KMS-11 (cell line): Measurements from ENCODE around the gene CREB3L4.

Experiments used
- H2AFZ ChIP-seq: fragments of 200-600 bp; sonication (generic); 2 replicates; pipeline ENCODE4 v1.6.1; 2016; ENCODE audit warnings: antibody characterized with exemption, mixed run types, low read depth
- H3K27ac ChIP-seq: fragments of 200-600 bp; sonication (generic); 2 replicates; pipeline ENCODE4 v1.6.1; 2016; ENCODE audit warnings: mild to moderate bottlenecking, mixed run types
- H3K27me3 ChIP-seq: fragments of 200-600 bp; sonication (generic); 2 replicates; pipeline ENCODE4 v1.6.1; 2017; ENCODE audit warnings: mild to moderate bottlenecking, low read depth, mixed run types, moderate library complexity; ENCODE audit not compliant: insufficient read depth
- H3K36me3 ChIP-seq: fragments of 200-600 bp; sonication (generic); 2 replicates; pipeline ENCODE4 v1.6.1; 2017; ENCODE audit warnings: mild to moderate bottlenecking, mixed run types; ENCODE audit not compliant: insufficient read depth
- H3K4me1 ChIP-seq: fragments of 200-600 bp; sonication (generic); 2 replicates; pipeline ENCODE4 v1.6.1; 2016; ENCODE audit warnings: mild to moderate bottlenecking, low read depth, mixed run types; ENCODE audit not compliant: poor library complexity, severe bottlenecking
- H3K4me2 ChIP-seq: fragments of 200-600 bp; sonication (generic); 2 replicates; pipeline ENCODE4 v1.7.0; 2016; ENCODE audit warnings: mild to moderate bottlenecking, mixed run types
- H3K4me3 ChIP-seq: fragments of 200-600 bp; sonication (generic); IDR thresholded peaks from 2 replicates; pipeline ENCODE4 v1.6.1; 2017; ENCODE audit warnings: low read depth, low read length, mixed read lengths; ENCODE audit not compliant: insufficient read depth
- H3K79me2 ChIP-seq: fragments of 200-600 bp; sonication (generic); 2 replicates; pipeline ENCODE4 v1.6.1; 2016; ENCODE audit warnings: low read depth, mixed run types; ENCODE audit not compliant: insufficient read depth
- H3K9ac ChIP-seq: fragments of 200-600 bp; sonication (generic); 2 replicates; pipeline ENCODE4 v1.6.1; 2016; ENCODE audit warnings: mild to moderate bottlenecking, mixed run types
- H4K20me1 ChIP-seq: fragments of 200-600 bp; sonication (generic); 2 replicates; pipeline ENCODE4 v1.6.1; 2016; ENCODE audit warnings: mild to moderate bottlenecking, mixed run types; ENCODE audit not compliant: insufficient read depth
- TF ChIP-seq, protein P1 (sequence below): fragments of 200-600 bp; sonication (generic); conservative IDR thresholded peaks from 2 replicates; pipeline ENCODE4 v1.6.1; 2017; ENCODE audit warnings: low read depth, mild to moderate bottlenecking, antibody characterized with exemption, low read length, moderate library complexity, mixed read lengths

Gene CREB3L4

DNA sequence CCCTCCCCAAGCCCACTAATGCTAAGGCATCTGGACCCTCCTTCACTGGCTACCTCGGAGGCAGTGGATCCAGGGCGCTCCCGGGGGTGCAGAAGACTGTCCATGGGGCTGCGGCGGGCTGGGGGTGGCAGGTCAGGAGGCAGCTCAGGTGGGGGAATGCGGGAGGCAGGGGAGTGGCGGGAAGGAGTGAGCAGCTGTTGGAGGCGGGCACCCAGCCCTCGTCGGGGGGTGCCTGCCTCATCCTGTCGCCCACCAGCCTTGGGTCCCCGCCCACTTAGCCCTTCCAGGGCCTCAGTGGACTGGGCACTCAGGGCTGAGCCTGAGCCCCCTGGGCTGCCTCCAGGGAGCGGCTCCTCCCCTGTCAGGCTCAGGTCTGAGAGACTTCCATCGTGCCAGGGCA lies 34.3 kb upstream of the CREB3L4 start:
- H4K20me1 ChIP-seq, result no peaks in the 10 kb centered on the region
- no peaks in the 10 kb centered on the region for H3K36me3 ChIP-seq
- H3K4me2 ChIP-seq, result no peak overlapping the region
- no peak overlapping the region for H3K27ac ChIP-seq
- no peaks in the 10 kb centered on the region for H3K4me1 ChIP-seq
- no peak overlapping the region for H3K9ac ChIP-seq
- no peaks in the 10 kb centered on the region for H3K27me3 ChIP-seq
- no peaks in the 10 kb centered on the region for H3K79me2 ChIP-seq
- TF ChIP-seq, protein P1, sequence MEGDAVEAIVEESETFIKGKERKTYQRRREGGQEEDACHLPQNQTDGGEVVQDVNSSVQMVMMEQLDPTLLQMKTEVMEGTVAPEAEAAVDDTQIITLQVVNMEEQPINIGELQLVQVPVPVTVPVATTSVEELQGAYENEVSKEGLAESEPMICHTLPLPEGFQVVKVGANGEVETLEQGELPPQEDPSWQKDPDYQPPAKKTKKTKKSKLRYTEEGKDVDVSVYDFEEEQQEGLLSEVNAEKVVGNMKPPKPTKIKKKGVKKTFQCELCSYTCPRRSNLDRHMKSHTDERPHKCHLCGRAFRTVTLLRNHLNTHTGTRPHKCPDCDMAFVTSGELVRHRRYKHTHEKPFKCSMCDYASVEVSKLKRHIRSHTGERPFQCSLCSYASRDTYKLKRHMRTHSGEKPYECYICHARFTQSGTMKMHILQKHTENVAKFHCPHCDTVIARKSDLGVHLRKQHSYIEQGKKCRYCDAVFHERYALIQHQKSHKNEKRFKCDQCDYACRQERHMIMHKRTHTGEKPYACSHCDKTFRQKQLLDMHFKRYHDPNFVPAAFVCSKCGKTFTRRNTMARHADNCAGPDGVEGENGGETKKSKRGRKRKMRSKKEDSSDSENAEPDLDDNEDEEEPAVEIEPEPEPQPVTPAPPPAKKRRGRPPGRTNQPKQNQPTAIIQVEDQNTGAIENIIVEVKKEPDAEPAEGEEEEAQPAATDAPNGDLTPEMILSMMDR, result no peak
- H3K4me3 ChIP-seq, result no peak overlapping the region
- no peak overlapping the region for H2AFZ ChIP-seq

DNA sequence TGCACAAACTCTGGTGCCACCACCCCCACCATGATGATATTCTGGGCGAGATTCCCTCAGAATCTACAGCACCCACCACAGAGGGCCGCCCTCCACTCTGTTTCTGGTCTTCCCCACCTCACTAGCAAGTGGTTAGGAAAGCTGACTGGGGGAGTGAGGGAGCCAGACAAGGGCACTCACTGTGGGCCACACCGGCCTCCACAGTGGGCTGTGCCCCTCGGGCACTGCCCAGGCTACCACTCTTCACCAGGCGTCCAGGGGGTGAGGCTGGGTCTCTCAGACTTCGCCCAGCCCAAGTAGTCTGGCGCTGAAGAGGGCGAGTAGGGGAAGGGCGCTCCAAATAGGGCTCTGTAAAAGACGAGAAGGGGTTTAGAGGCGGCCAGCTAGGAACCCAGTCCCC lies 33.7 kb upstream of the CREB3L4 start:
- Histone ChIP-seq H2AFZ (no peak overlapping the region), H4K20me1 (no peaks in the 10 kb centered on the region), H3K79me2 (no peaks in the 10 kb centered on the region), H3K36me3 (no peaks in the 10 kb centered on the region), H3K4me3 (no peak overlapping the region), H3K27me3 (no peaks in the 10 kb centered on the region), H3K27ac (no peak overlapping the region), H3K4me1 (no peaks in the 10 kb centered on the region), H3K4me2 (no peak overlapping the region), H3K9ac (no peak overlapping the region)
- TF ChIP-seq, protein P1, result no peak

DNA sequence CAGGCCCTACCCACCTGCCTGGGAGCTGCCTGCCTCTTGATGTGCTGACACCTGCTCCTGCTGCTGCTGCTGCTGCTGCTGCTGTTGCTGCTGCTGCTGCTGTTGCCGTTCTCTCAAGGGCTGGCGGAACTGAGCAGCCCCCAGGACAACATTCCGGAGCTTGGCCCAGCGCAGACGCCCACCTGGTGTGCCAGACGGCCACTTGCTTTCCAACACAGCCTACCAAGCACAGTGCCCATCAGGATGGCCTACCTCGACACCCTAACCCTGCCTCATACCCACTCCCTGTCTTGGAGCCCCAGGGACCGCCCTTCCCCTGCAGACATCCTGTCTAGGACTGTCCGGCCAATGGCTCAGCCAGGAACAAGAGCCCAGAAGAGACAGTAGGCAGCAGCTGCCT lies 33.0 kb upstream of the CREB3L4 start:
- TF ChIP-seq, protein P1, result no peak

DNA sequence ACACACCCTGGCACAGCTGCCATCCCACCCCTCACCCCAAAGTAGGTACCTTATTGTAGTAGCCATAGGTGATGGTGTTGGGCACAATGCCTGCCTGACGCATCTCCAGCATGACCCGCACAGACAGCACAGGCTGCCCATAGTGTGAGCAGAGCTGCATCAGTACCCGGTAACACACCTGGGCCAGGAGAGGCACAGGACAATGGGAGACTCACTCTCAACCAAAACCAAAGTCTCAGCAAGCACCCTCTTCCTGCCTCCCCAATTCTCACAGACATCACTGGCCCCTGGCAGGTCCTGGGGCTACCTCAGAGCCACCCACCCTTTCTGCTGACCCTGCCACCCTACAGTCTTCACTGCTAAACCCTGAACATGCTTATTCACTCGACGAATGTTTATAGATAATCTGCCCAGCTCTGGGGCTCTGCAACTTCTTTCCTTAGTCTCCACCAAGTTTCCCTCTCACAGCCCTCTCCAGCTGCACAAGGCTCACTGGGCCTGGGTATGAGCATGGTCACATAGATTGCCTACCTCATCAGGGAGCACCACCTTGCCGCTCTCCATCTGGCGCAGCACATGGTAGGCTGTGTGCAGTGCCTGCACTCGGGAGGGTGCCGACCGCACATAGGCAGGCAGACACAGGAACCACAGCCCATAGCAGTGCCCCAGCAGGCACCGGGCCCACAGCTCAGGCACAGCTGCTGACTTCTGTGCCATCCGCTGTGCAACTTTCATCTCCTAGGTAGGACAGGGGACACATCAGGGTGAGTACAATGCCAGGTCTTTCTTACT lies 31.5 kb upstream of the CREB3L4 start:
- Histone ChIP-seq H3K4me1 (no peaks in the 10 kb centered on the region), H3K4me2 (no peak overlapping the region), H3K27ac (no peak overlapping the region), H4K20me1 (no peaks in the 10 kb centered on the region), H2AFZ (no peak overlapping the region), H3K79me2 (no peaks in the 10 kb centered on the region), H3K9ac (no peak overlapping the region), H3K4me3 (no peak overlapping the region), H3K36me3 (no peaks in the 10 kb centered on the region), H3K27me3 (no peaks in the 10 kb centered on the region)
- TF ChIP-seq, protein P1, result no peak

More for the DNA sequence above, 33.0 kb upstream of the CREB3L4 start:
- H3K27me3 ChIP-seq, result no peaks in the 10 kb centered on the region
- H3K79me2 ChIP-seq, result no peaks in the 10 kb centered on the region
- H4K20me1 ChIP-seq, result no peaks in the 10 kb centered on the region
- no peaks in the 10 kb centered on the region for H3K36me3 ChIP-seq
- no peak overlapping the region for H3K9ac ChIP-seq
- H3K27ac ChIP-seq, result no peak overlapping the region
- H2AFZ ChIP-seq, result no peak overlapping the region
- no peaks in the 10 kb centered on the region for H3K4me1 ChIP-seq
- H3K4me3 ChIP-seq, result no peak overlapping the region
- H3K4me2 ChIP-seq, result no peak overlapping the region
